ENCODE measurements around the gene BUD13. TPM values are rescaled to one million over a fixed set of nuclear protein-coding genes. Genes with fewer than 3 reads are reported as not detected.
A peak's percentile ranks its signal among the peaks of the same experiment; 100 is the strongest.

BUD13 gene
- total and polyA plus RNA-seq, 2 of the 13 experiments (the other 11 are each of a cell fraction or from before 2014, with no cell fraction given) = 13.3 to 25.9 TPM

GRCh38 chr11:116791002-116791812 lies 18.4 kb upstream of the BUD13 start (continued):
- 0 out of 2 replicates have a peak, but pooled peaks have one; percentile 78 for TF ChIP-seq TIGD3 (CRISPR knock-in tag; IDR thresholded peaks at IDR 0.05; ENCODE audit: borderline replicate concordance)
- no peak for TF ChIP-seq RFX3 (CRISPR knock-in tag; IDR thresholded peaks at IDR 0.05)
- peak; percentile 40; the same call in 1 of the 2 replicates for TF ChIP-seq KMT2A (CRISPR knock-in tag; IDR thresholded peaks at IDR 0.05)
- peak; percentile 53 for TF ChIP-seq ZBTB14 (CRISPR knock-in tag; IDR thresholded peaks at IDR 0.05)
- TF ChIP-seq ZNF784 (CRISPR knock-in tag; IDR thresholded peaks at IDR 0.05; ENCODE audit: borderline replicate concordance) = peak; percentile 39; the same call in 1 of the 2 replicates
- TF ChIP-seq ZNF251 (CRISPR knock-in tag; IDR thresholded peaks at IDR 0.05) = no peak
- TF ChIP-seq ZNF280D (CRISPR knock-in tag; IDR thresholded peaks at IDR 0.05) = 0 out of 2 replicates have a peak, but pooled peaks have one; percentile 9
- TF ChIP-seq, protein P1, sequence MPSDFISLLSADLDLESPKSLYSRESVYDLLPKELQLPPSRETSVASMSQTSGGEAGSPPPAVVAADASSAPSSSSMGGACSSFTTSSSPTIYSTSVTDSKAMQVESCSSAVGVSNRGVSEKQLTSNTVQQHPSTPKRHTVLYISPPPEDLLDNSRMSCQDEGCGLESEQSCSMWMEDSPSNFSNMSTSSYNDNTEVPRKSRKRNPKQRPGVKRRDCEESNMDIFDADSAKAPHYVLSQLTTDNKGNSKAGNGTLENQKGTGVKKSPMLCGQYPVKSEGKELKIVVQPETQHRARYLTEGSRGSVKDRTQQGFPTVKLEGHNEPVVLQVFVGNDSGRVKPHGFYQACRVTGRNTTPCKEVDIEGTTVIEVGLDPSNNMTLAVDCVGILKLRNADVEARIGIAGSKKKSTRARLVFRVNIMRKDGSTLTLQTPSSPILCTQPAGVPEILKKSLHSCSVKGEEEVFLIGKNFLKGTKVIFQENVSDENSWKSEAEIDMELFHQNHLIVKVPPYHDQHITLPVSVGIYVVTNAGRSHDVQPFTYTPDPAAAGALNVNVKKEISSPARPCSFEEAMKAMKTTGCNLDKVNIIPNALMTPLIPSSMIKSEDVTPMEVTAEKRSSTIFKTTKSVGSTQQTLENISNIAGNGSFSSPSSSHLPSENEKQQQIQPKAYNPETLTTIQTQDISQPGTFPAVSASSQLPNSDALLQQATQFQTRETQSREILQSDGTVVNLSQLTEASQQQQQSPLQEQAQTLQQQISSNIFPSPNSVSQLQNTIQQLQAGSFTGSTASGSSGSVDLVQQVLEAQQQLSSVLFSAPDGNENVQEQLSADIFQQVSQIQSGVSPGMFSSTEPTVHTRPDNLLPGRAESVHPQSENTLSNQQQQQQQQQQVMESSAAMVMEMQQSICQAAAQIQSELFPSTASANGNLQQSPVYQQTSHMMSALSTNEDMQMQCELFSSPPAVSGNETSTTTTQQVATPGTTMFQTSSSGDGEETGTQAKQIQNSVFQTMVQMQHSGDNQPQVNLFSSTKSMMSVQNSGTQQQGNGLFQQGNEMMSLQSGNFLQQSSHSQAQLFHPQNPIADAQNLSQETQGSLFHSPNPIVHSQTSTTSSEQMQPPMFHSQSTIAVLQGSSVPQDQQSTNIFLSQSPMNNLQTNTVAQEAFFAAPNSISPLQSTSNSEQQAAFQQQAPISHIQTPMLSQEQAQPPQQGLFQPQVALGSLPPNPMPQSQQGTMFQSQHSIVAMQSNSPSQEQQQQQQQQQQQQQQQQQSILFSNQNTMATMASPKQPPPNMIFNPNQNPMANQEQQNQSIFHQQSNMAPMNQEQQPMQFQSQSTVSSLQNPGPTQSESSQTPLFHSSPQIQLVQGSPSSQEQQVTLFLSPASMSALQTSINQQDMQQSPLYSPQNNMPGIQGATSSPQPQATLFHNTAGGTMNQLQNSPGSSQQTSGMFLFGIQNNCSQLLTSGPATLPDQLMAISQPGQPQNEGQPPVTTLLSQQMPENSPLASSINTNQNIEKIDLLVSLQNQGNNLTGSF (CRISPR knock-in tag; IDR thresholded peaks at IDR 0.05) = no peak
- TF ChIP-seq ARID2 (CRISPR knock-in tag; IDR thresholded peaks at IDR 0.05; ENCODE audit: borderline replicate concordance) = no peak
- peak; percentile 21; the same call in 1 of the 2 replicates for TF ChIP-seq PHF21A (CRISPR knock-in tag; IDR thresholded peaks at IDR 0.05)
- no peak for TF ChIP-seq IRF2 (CRISPR knock-in tag; IDR thresholded peaks at IDR 0.05)
- TF ChIP-seq ELK4 (CRISPR knock-in tag; IDR thresholded peaks at IDR 0.05; ENCODE audit: borderline replicate concordance) = no peak
- TF ChIP-seq MAX (IDR thresholded peaks at IDR 0.05) = peak; percentile 39; the same call in 1 of the 2 replicates
- no peak for TF ChIP-seq ELF4 (CRISPR knock-in tag; IDR thresholded peaks at IDR 0.05; ENCODE audit: borderline replicate concordance)

Data from HepG2 (cell line).